ENCODE results near the gene RNU1-3.
"Not testable (repeated sequence)": the region's sequence is repeated elsewhere in the genome, so short reads cannot be mapped to it uniquely, and the experiment has no call there.

RNU1-3 gene

DNA sequence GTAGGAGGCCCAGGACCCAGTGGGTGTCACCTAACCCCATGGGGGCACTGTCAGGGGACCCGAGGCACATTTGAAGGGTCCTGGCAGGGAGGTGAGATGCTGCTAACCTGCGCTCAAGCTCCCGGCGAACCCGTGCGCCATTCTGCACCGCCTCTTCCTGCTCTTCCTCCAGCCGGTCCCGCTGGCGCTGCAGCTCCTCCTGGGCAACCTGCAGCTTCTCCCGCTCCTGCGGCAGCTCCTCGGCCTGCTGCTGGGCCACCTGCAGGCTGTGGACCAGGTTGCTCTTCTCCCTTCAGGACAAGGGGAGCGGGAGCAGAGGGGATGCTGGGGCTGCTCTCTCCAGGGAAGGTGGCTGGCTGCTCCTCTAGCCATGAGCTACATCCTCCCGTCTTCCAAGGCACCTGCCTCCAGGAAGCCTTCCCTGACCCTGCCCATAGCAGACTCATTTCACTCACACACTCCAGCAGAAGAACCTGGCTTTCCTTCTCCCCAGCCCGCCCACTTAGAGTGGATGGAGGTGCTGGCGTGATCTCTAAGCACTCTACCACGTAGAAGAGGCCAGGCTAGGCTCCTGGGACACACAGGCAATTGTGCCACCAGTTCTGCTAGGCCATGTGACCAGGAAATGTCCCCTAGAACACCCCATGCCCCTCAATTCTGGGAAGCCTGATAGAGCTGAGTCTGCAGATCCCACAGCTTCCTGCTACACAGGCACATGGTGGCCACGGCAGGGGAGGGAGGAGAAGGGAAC lies 38.2 kb downstream of the RNU1-3 start:
- DNase-seq (ENCODE audit: low spot score): peak; percentile 79
- H3K36me3 ChIP-seq (ENCODE audit: low read depth): peaks cover 16% of the 10 kb centered on the region
- H3K4me3 ChIP-seq (ENCODE audit: severe bottlenecking): no peak overlapping the region
- no peak for ATAC-seq (ENCODE audit: low read depth)
- no peaks in the 10 kb centered on the region for H3K9me3 ChIP-seq (ENCODE audit: severe bottlenecking)
- no peak overlapping the region for H3K27ac ChIP-seq (ENCODE audit: poor library complexity, severe bottlenecking)
- peaks cover 3% of the 10 kb centered on the region for H3K4me1 ChIP-seq (ENCODE audit: insufficient read depth, poor library complexity, severe bottlenecking)
- TF ChIP-seq, protein P1, sequence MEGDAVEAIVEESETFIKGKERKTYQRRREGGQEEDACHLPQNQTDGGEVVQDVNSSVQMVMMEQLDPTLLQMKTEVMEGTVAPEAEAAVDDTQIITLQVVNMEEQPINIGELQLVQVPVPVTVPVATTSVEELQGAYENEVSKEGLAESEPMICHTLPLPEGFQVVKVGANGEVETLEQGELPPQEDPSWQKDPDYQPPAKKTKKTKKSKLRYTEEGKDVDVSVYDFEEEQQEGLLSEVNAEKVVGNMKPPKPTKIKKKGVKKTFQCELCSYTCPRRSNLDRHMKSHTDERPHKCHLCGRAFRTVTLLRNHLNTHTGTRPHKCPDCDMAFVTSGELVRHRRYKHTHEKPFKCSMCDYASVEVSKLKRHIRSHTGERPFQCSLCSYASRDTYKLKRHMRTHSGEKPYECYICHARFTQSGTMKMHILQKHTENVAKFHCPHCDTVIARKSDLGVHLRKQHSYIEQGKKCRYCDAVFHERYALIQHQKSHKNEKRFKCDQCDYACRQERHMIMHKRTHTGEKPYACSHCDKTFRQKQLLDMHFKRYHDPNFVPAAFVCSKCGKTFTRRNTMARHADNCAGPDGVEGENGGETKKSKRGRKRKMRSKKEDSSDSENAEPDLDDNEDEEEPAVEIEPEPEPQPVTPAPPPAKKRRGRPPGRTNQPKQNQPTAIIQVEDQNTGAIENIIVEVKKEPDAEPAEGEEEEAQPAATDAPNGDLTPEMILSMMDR (IDR thresholded peaks at IDR 0.05; ENCODE audit: poor library complexity, severe bottlenecking): no peak
- no peaks in the 10 kb centered on the region for H3K27me3 ChIP-seq (ENCODE audit: insufficient read depth, poor library complexity, severe bottlenecking)

DNA sequence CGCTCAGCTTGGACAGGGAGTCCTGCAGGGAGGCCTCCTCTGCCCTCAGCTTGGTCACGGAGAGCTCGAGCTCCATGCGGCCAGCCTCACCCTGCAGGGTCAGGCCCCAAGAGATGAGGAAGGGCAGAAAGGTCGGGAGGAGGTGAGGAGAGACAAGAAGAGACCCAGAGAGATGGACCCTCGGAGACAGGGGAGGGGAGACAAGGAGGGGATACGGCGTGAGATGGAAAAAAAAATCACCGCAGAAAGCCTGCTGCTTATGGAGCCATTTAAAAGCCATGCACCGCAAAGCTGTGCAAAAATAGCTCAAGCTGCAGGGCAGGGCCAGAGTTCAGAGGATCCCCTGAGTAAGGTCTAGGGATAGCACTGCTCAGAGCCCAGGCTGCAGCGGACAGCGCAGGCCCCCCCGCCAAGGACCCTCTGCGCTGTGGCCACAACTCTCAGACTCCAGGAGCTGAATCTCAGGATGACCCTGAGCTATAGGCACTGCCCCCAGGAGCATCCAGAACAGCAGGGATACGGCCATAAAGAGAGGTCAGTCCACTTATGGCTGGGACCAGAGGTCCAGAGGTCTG lies 40.3 kb downstream of the RNU1-3 start:
- peaks cover 24% of the 10 kb centered on the region; the same call in 1 of the 2 replicates for H3K36me3 ChIP-seq (ENCODE audit: low read depth)
- H3K27me3 ChIP-seq (ENCODE audit: insufficient read depth, poor library complexity, severe bottlenecking); H3K27ac ChIP-seq (ENCODE audit: poor library complexity, severe bottlenecking); H3K9me3 ChIP-seq (ENCODE audit: severe bottlenecking); H3K4me3 ChIP-seq (ENCODE audit: severe bottlenecking); ATAC-seq (ENCODE audit: low read depth): not testable (repeated sequence)
- peaks cover 13% of the 10 kb centered on the region for H3K4me1 ChIP-seq (ENCODE audit: insufficient read depth, poor library complexity, severe bottlenecking)
- DNase-seq (ENCODE audit: low spot score): peak; percentile 59

DNA sequence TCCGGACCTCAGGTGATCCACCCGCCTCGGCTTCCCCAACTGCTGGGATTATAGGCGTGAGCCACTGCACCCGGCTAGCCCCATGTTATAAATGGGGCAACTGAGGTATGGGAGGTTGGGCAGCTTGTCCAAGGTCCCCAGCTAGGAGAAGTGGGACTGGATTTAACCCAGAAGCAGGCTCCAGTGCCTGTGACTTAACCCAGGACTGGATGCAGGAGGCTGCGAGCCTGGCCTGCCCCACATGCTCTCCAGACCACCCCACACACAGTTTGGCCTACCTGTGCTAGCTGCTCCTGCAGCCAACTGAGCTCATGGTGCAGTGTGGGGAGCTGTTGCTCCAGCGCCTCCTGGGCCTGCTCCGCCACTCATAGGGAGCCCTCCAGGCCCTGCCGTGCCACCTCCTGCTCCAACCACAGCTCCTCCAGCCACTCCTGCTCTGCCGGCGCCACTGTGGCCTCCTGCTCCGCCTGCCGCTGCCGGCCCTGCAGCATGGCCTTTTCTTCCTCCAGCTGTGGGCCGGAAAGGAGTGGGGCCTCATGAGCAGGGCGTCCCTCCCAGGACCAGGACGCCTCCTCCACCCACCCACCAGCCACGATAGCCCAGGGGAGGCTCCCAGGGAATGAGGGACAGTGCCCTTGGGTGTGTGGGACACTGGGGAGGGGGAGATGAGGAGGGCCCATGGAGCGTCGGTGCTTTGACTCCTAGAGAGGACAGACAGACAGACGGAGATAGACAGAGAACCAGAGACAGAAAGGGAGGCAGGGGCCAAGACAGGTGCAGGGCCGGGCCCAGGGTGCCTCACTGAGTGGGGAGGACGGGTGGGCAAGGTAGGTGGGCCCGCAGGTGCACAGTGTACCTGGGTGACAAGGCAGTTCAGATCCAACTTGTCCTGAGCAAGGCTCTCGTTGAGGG lies 41.0 kb downstream of the RNU1-3 start:
- peak; percentile 78 for DNase-seq (ENCODE audit: low spot score)
- H3K36me3 ChIP-seq (ENCODE audit: low read depth): peaks cover 21% of the 10 kb centered on the region; the same call in 1 of the 2 replicates

DNA sequence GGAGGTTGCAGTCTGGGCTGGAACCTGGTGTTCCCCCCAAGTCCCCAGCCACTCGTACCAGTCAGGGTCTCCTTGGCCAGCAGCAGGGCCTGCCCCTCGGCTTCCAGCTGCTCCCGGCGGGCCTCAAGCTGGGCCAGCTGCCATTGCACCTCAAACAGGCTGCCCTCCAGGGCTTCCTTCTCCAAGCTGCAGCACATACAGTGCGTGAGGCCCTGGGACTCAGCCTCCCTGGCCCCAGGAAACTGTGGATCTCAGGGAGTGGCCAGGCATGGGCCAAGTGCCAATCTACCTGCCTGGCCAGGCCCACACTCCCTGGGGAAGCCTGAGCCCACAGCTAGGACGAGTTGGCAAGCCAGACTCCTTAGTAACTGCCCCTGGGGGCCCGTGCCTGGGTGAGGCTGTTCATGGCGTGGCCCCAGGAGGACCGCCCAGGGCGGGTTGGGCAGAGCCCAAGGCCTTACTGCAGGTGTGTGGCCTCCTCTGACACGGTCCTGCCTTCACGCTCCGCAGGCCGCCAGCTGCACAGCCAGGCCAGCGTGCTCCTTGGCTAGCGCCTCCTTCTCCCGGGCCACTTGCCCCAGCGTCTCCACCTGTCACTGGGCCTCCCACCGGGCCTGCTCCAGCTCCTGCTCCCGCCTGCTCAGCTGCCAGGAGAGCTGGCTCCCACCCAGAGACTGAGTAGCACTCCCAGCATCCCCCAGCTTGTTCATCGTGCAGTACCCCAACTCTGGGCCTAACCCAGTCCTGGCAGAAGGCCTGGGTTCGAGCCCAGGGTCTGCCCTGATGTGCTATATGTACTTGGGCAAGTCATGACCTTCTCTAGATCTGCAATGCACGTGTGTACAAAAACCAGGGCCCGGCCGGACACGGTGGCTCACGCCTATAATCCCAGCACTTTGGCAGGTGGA lies 42.7 kb downstream of the RNU1-3 start:
- peak; percentile 99 for DNase-seq (ENCODE audit: low spot score)
- Histone ChIP-seq H3K27ac (ENCODE audit: poor library complexity, severe bottlenecking) (peak overlapping the region; percentile 66), H3K36me3 (ENCODE audit: low read depth) (peaks cover 14% of the 10 kb centered on the region; the same call in 1 of the 2 replicates), H3K4me1 (ENCODE audit: insufficient read depth, poor library complexity, severe bottlenecking) (peaks cover 13% of the 10 kb centered on the region)
- not testable (repeated sequence) for H3K4me3 ChIP-seq (ENCODE audit: severe bottlenecking); H3K9me3 ChIP-seq (ENCODE audit: severe bottlenecking); H3K27me3 ChIP-seq (ENCODE audit: insufficient read depth, poor library complexity, severe bottlenecking)
- peak; percentile 85 for ATAC-seq (ENCODE audit: low read depth)

More for the DNA sequence above, 41.0 kb downstream of the RNU1-3 start:
- Histone ChIP-seq H3K4me3 (ENCODE audit: severe bottlenecking) (no peak overlapping the region), H3K27me3 (ENCODE audit: insufficient read depth, poor library complexity, severe bottlenecking) (no peaks in the 10 kb centered on the region), H3K9me3 (ENCODE audit: severe bottlenecking) (no peaks in the 10 kb centered on the region), H3K4me1 (ENCODE audit: insufficient read depth, poor library complexity, severe bottlenecking) (peaks cover 13% of the 10 kb centered on the region), H3K27ac (ENCODE audit: poor library complexity, severe bottlenecking) (no peak overlapping the region)
- ATAC-seq (ENCODE audit: low read depth): no peak
- TF ChIP-seq, protein P1 (IDR thresholded peaks at IDR 0.05; ENCODE audit: poor library complexity, severe bottlenecking): no peak

DNA sequence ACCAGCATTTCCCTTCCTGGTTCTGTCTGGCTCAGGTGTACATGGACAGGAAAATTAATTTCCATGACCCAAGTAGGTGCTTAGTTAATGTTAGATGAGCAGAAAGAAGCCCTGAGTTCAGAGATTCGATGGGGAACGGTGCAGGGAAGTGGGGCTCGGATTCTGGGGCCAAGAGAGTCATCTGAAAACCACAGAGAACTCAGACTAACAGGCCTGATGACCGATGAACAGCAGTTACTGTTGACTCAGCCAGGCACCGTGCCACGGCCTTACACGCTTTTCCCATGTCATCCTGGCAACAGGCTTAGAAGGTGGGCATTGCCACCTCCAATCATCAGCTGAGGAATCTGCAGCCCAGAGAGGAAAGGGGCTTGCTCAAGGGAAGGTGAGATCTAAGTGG lies 43.4 kb downstream of the RNU1-3 start:
- ATAC-seq (ENCODE audit: low read depth): peak; percentile 67
- Histone ChIP-seq H3K27ac (ENCODE audit: poor library complexity, severe bottlenecking) (peak overlapping the region; percentile 66), H3K36me3 (ENCODE audit: low read depth) (peaks cover 19% of the 10 kb centered on the region; the same call in 1 of the 2 replicates), H3K4me1 (ENCODE audit: insufficient read depth, poor library complexity, severe bottlenecking) (peaks cover 13% of the 10 kb centered on the region)
- H3K9me3 ChIP-seq (ENCODE audit: severe bottlenecking); H3K27me3 ChIP-seq (ENCODE audit: insufficient read depth, poor library complexity, severe bottlenecking); H3K4me3 ChIP-seq (ENCODE audit: severe bottlenecking): not testable (repeated sequence)
- DNase-seq (ENCODE audit: low spot score): peak; percentile 94

DNA sequence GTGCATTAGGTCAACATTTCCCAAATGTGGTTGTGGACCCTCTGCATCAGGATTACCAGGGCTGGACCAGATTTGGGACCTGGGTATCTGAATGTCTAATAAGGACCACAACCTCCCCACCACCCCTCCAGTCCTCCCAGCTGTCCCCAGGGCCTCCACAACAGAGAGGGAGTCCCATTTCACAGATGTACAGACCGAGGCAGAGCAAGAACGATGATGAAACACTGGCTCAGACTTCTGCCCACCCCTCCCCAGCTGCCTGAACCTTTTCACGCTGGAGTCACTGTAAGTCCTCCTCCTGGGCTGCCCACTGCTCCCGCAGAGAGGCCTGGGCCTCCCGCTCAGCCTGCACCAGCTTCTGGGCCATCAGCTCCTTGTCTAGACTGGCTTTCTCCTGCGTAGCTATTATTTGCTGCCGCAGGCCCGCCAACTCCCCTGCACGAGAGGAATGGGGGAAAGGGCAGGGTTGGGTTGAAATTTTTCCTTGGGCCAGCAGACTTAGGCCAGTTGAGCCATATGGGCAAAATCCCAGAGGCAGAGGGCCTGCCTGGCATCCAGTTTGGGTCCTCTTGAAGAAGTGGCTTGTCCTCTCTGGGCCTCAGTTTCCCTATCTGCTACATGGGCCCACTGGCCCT lies 45.0 kb downstream of the RNU1-3 start:
- H3K9me3 ChIP-seq (ENCODE audit: severe bottlenecking); H3K27ac ChIP-seq (ENCODE audit: poor library complexity, severe bottlenecking); H3K27me3 ChIP-seq (ENCODE audit: insufficient read depth, poor library complexity, severe bottlenecking); H3K4me3 ChIP-seq (ENCODE audit: severe bottlenecking); ATAC-seq (ENCODE audit: low read depth): not testable (repeated sequence)
- DNase-seq (ENCODE audit: low spot score): peak; percentile 72
- Histone ChIP-seq H3K4me1 (ENCODE audit: insufficient read depth, poor library complexity, severe bottlenecking) (peaks cover 13% of the 10 kb centered on the region), H3K36me3 (ENCODE audit: low read depth) (peaks cover 17% of the 10 kb centered on the region; the same call in 1 of the 2 replicates)

Data from RWPE2 (cell line).